ENCODE data around the gene IKZF1. TPM values are rescaled to one million over a fixed set of nuclear protein-coding genes. Genes with fewer than 3 reads are reported as not detected.

IKZF1 gene
- polyA plus RNA-seq, 5 donors, result 2.0 to 2.7 (median 2.5) TPM

DNA sequence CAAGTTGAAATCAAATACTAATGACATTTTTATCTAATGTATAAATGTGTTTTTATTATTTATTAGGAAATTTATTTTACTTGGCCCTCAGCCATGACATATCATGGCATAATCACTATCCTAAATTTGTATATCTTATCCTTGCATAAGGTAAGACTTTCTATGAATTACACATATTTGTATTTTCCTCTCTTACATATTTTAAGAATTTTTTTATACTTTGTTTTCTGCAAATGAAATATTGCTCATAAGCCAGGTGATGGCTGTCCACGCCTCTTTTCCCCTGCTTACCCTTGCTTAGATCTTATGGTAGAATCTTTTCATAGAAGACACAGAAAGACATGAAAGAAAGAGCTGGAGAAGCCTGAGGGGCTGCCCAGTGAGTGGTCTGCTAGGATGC, 48.2 kb downstream of the IKZF1 start:
- DNase-seq, result no peak

DNA sequence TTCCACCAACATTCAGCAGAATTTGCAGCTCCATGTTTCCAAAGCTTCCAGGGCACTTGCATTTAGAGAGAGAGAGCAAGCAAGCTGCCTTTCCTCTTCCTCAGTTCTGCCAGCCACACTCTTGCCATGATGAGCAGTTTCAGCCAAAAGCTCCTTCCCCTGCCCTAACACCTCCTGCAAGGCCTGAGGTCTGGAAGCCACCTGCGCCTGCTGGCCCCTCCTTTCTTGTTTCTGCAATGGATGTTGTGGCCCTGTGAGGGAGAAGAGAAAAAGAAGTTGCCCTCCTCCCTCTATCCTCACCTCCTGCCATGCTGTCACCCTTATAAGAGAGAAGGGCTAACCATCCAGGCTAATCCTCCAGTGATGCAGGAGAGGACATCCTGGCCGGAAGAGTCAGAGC, 48.7 kb downstream of the IKZF1 start:
- no peak for DNase-seq

DNA sequence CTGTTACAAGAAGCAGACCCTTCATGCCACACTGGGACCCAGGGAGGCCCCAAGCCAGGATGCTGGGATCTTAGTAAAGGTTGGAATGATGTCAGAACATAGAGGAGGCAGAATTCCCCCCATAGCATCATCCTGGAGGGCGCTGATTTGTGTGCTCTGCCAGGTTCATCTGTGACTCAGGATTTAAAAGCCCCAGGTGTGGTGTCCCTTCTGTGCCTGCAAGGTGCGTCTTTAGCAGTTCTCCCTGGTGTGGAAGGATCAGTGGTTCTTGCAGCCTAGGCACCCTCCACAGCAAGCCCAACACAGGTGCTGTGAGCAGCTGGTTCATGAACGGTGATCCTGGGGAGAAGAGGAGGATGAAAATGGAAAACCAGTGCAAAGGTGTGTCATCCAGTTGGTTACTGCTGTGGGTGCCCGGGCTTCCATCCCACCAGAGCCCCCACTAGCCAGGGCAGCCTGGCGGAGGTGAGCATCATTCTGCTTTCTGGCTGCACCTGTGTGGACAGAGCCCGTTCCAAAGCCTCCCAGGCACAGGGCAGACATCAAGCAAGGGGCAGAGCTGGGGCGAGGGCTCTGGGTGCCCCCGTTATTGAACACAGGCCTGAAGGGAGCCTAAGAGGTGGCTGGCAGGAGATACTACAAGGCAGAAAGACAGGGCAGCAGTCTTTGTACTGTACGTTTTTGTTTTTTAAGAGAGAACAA, 49.5 kb downstream of the IKZF1 start:
- DNase-seq, result no peak

DNA sequence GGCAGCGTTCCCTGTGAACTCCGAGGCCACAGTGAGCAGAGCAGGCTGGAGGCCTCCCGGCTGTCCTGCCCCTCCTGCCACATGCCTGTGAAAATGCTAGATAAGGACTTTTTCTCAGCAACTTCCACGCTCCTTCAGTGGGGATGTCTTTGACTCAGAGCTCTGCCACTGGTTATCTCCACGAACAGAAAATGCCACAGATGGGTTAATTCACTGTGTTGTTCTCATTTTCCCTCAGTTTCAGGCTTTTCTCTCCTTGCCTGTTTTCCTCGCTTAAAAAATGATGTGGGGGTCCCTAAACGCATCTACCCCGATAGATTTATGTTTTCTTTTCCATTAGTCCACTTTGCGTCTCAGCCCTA, 51.3 kb downstream of the IKZF1 start:
- DNase-seq, result no peak

DNA sequence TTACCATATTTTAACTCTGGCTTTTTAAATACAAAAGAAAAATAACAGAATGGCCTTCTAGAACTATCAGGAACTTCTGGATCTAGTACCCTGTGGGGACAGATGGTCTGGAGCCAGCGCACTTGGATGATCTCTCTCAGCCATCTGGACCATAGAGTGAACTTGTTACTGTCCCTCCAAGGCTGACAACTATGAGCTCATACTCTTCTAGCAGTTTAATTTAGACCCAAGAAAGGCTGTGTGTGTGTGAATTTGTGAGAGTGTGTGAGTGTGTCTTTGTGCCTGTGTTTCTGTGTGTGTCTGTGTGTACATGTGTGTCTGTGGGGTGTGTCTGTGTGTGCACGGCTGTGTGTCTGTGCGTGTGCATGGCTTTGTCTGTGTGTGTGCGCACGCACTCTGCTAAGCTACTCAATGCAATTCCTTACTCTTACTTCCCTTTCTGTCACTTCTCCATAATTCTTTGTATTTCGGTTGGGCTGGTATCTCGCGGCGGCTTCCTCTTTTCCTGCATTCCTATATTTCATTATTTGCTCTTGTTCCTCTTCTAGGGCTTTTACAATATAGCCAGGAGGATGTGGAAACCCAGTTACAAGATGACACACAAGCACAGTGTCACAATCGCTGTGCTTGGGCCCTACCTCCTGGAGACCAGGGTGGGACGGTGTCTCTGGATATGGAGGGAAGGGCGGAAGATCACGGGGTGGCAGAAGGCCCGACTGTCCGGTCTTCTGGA, 51.9 kb downstream of the IKZF1 start:
- no peak for DNase-seq

DNA sequence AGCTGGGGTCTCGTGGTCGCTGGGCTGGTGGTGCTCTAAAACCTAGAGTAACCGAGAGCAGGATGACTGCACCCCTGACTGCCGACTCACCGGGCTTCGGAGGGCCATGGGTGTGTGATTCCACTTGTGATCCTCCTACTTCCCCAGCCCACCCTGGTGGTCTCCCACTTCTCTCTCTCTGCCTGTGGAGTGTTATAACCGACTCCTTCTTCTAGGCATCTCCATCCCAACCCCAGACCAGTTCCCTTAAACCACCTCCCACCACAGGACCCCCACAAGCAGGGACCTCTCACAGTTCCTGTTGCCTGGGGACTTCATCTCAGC, 52.4 kb downstream of the IKZF1 start:
- no peak for DNase-seq

DNA sequence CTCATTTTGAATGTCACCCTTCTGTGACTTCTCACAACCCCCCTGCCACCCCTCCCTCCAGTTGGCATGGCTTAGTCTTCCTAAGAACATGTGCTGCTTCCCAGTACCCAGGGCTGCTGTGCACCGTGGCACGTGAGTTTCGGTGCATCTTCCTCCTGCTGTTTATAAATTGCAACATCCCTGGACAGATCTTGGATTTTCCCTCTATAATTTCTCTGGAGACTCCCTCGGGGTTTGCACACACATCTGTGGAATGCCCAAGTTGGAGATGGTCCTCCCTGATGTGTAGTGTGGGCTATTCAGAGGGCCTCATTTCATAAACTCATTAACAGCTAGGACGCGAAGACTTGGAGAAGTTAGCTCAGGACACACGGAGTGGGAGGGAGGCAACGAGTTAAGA, 52.9 kb downstream of the IKZF1 start:
- no peak for DNase-seq

DNA sequence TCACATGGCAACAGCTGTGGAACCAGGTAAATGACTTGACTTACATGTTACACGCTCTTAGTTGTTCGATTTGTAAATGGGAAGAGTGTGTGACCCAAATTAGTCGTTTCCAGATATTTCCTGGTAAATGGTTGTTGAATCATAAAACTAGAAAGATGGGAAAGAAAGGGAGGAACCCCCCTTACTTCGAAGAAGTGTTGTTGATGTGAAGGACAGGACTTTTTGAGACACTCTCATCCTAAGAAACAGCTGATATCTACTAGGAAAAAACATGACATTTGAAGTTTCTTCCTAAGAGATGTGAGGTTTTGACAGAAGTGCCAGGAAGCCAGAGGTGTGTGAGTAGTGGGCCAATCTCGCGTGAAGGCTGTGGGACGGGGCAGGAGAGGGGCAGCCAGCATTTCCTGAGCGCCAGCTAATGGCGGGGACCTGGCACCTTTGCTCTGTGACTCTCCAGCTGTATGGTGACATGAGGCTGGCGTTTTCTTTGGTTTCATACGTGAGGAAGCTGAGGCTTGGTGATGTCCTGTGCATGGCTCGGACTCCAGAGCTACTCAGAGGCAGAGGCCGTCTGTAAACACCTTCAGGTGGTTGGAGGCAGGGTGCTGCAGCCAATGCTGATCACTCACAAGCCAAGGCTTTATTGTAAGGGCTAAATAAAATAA, 53.7 kb downstream of the IKZF1 start:
- no peak for DNase-seq

DNA sequence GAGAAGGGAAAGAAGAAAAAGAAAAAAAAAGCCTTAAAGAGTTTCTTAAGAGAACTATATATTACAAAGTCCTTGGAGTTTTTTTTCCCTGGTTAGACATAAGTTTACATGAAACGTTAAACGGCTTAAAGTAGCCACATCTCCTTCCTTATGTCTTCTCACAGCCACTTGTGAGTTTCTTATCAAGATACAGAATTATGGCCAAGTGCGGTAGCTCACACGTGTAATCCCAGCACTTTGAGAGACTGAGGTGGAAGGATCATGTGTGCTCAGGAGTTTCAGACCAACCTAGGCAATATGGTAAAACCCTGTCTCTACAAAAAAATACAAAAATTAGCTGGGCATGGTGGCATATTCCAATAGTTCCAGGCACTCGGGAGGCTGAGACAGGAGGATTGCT, 54.3 kb downstream of the IKZF1 start:
- no peak for DNase-seq

DNA sequence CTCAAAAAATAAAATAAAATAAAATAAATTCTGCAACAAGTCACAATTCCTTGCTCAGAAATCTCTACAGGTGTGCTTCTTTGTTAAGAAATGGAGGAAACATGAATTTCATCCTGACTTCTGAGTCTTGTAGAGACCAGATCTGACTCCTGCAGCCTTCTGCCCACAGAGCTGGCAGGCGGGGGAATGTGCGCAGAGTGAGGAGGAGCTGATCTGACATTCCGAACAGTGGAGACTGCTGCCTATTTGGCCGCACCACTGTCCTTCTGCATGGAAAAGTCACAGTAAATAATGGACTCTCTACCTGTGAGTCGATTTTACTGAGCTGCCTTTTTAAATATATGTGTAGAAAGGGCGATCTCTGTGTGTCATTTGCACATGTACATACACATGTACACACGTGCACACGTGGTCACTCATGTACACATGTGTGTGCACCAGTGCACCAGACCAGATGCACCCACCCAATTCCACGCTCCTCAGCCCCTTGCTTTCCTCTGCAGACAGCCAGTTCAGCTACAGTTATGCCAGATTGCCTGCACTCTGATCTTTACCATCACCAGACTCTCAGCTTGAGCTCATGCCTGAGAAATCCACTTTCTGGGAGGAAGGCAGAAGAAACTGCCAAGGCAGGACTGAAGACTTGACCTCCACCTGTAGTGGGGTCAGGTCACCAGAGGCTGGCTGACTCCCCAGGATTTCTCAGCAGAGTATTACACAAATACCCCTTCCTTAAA, 54.9 kb downstream of the IKZF1 start:
- DNase-seq, result no peak

DNA sequence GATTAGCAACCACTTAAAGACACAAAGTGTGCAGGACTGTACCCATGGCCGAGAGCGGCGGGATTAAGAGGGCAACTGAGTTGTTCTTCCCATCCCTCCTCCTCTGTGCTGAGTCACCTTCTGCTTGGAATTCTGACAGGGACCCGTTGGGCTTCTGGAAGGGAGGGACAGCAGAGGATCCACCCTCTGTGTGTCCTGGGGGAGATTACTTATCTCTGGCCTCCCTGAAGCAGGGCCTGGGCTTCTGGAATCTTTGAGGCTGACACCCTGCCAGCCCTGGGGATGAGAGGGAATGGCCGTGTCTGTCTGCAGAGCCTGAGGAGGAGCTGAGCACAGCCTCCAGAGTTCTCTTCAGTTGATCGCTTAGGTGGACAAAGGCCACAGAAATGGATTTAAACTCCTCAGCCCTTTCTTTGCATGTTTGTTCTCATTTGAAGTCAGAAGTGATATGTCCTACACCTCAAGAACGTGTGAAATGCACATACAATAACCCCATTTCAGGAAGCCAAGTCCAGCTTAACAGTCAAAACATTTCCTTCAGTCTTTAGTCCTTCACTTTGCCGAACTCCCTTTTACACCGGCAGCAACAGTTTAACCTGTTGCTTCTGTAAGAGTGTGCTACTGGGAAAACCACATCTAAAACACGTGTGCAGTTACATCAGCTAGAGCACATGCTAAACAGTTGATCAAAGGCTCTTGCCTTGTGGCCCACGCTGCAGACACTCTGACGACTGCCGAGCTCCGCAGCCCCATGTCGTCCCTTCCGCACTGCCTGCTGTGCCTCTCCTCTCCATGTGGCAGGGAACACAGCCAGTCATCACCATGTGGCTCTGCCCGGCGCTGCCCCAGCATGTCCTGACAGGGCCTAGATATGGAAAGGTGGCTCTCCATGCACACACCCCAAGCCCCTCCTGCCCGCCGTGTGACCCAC, 55.7 kb downstream of the IKZF1 start:
- no peak for DNase-seq

DNA sequence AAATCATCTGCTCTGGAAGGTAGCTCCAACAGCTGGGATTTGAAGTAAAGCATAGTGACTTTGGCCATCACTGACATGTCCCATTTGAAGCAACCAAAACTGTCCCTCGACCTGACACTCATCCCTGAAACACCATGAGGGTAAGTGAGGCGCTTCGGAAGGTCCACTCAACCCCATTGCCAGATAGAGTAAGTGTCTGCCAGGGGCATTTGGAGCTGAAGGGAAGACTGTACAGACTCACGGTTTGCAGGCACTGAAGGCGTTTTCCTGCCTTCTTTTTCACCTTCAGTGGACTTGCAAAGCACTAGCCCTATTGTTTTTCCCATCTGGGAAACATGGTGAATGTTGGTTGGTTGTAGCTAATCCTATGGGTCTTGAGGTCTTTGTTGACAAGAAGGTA, 57.6 kb downstream of the IKZF1 start:
- no peak for DNase-seq

DNA sequence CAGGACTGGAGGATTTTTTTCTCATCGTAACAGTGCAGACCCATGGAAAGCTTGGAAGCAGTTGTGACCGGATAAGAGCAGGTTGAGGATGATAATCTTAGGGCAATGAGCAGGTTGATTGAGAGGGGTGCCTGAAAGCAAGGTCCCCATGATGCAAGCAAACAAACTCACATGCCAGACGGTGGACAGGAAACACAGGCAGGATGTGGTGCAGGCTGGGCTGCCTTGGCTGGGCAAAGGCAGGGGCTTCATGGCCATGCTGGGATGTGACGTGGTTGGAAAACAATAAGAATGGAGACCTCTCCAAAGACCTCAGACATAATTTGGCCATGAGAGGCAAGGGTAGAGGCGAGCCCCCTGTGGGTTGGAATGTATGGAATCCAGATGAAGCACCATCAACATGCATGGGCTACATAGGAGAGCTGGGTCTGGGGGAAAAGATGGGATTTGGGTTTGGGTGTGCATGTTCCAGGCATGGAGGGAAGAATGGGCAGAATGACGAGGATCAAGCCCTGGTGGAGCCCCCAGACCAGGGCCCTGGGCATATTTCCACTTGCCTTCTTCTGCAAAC, 58.3 kb downstream of the IKZF1 start:
- no peak for DNase-seq

DNA sequence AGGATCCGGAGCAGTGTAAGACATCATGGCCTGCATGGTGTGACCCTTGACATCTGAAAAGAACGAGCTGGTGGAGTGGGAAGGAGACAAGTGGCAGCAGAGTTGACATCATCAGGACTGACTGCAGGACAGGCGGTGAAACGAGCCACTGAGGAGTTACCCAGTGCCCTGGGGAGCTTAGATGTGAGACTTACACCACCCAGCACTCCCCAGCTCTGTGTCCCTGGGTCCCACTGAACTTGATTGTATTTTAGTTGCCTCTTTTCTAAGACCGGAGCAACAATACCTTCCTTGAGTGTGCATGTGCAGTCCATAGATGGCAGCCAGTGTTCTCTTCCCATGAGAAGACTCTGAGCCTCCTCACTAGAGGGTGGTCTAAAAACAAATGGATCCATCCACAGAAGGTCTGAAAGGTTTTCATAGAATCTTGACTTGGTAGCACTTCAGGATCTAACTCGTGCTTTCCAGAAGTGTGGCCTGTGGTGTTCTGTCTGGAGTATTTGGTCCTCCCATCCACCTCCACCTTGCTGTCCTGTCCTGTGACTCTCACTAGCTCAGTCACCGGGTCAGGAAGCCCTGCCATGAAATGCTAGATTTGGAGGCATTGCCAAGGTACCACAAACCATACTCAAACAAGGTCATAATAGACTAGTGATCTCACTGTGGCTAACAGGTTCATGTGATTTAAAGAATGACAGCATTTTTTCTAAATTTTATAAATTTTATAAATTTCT, 59.0 kb downstream of the IKZF1 start:
- no peak for DNase-seq

DNA sequence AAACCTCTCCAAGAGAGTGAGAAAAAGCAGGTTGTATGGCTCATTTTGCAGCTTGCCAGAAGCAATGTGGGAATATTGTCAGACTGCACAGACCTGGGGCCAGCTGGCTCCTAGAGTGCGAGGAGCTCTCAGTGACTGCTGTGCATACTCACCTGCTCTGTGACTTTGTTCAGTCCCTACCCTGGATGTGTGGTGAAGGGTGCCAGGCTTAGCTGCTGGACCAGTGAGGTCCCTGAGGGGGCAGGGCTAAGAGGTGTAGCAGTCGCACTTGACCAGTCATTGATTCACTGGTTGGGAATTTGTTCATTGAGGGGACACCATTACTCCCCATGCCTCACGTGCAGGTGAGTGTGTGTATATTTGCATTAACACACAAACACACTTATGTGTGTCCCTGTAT, 60.1 kb downstream of the IKZF1 start:
- DNase-seq, result no peak

DNA sequence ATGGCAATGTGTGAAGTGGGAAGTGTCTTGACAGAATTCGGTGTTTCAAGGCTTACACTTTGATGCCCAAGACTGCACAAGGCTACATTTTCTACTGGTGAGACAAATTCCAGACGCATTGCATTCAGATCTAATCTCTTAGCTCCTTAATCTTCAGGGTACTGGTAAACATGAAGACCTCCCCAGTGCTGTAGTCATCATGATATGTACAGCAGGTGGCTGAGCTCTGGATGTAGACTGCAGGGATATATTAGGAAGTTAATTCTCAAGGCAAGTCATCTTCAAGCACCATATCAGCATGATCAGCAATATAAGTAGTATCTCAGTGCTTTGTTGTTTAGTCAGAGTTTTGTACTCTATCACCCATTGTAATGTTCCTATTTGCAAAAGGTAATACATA, 61.8 kb downstream of the IKZF1 start:
- no peak for DNase-seq

DNA sequence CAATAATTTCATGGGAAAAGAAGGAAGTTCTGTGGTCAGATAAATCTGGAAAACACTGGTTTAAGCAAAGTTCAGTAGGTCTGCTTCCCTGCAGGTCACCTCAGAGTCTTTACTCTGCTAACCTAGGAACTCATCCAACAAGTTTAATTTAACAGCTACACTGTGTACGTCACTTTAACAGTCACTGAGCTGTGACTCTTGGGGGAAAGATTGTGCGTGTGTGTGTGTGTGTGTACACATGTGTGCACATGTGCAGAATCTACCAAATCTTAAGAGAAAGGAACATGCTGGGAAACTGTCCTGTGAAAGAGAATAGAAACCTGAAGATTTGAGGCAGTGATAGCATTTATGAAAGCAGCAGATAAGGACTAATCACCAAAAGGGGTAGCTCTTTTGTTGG, 62.6 kb downstream of the IKZF1 start:
- no peak for DNase-seq

DNA sequence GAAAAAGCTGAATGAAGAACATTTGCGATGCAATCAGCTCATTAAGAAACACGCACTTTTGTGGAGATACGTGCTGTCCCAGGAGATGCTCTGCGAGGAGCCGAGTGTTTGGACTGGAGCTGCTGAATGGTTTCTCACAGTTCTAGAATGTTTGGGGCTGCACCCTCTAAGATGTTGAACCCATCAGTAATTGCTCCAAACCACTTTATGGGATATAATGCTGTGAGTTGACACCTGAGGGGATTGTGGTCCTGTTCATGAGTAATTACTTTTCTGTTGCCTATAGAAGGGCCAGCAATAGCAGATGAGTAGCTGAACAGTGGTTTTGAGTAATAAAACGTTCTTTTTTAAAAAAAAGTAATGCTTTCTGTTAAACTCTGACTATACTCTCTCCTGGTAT, 63.1 kb downstream of the IKZF1 start:
- DNase-seq, result no peak

DNA sequence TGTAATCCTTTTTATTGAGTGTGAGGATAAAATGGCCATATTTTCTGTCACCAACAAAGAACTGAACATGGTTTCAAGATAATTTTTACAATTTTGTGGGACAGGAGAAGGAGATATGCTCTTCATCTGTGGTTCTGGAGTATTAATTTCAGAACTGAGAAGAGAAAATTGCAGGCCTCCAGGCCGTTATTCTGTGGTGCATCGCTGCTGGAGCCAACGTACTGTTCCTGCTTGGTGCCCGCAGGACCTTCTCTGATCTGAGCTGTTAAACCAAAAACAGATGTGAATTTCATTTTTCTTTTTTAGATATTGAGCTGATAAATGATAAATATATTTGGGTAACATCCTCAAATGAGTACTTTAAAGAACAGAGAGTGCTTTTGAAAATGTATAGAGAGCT, 63.9 kb downstream of the IKZF1 start:
- DNase-seq, result no peak

All from right lung (tissue), 5 donors.